HepG2 (cell line): ENCODE results near the gene TGM1. TPM values are rescaled to one million over a fixed set of nuclear protein-coding genes. Genes with fewer than 3 reads are reported as not detected.

Experiments used
- CHD4 ChIP-seq: fragments of 200-600 bp; sonication (generic); IDR thresholded peaks from 2 replicates; pipeline ENCODE4 v1.7.0; 2017; ENCODE audit warnings: mild to moderate bottlenecking, low read length, borderline replicate concordance
- CREBL2 ChIP-seq: sonication (generic); formaldehyde crosslinking; IDR thresholded peaks from 2 replicates; pipeline ENCODE4 v1.8.1; 2023; ENCODE audit warnings: missing genetic modification reagents, mild to moderate bottlenecking, borderline replicate concordance
- DDIT3 ChIP-seq: sonication (generic); formaldehyde crosslinking; IDR thresholded peaks from 2 replicates; pipeline ENCODE4 v1.4.0; 2020; ENCODE audit warnings: mild to moderate bottlenecking, missing genetic modification reagents
- HBP1 ChIP-seq: IDR thresholded peaks from 2 replicates; pipeline ENCODE4 v1.6.1; 2016; ENCODE audit warnings: low read depth, control low read depth
- MIER2 ChIP-seq: IDR thresholded peaks from 2 replicates; pipeline ENCODE4 v1.6.1; 2016; ENCODE audit warnings: missing biosample characterization, missing genetic modification reagents
- NCOA5 ChIP-seq: sonication (generic); formaldehyde crosslinking; IDR thresholded peaks from 2 replicates; pipeline ENCODE4 v1.4.0; 2020; ENCODE audit warnings: missing genetic modification reagents
- RBFOX2 ChIP-seq: fragments of 200-400 bp; formaldehyde crosslinking; IDR thresholded peaks from 2 replicates; pipeline ENCODE4 v1.6.1; 2017; ENCODE audit warnings: low read depth, mild to moderate bottlenecking, low read length
- REST ChIP-seq, 2 experiments: IDR thresholded peaks; 2 replicates each; pipeline ENCODE4 v1.6.1; 2011 to 2012; ENCODE audit warnings: low read length in 2 of 2, borderline replicate concordance in 1 of 2, low read depth in 1 of 2, mild to moderate bottlenecking in 1 of 2, moderate library complexity in 1 of 2
- RFX5 ChIP-seq: IDR thresholded peaks from 2 replicates; pipeline ENCODE4 v1.6.1; 2011; ENCODE audit warnings: low read depth, low read length, improper control_type of control experiment
- TCF7 ChIP-seq: sonication (generic); IDR thresholded peaks from 2 replicates; pipeline ENCODE4 v1.6.1; 2016; ENCODE audit warnings: antibody characterized with exemption, low read depth
- ZBTB39 ChIP-seq: sonication (generic); formaldehyde crosslinking; IDR thresholded peaks from 2 replicates; pipeline ENCODE4 v1.5.0; 2020; ENCODE audit warnings: missing genetic modification reagents
- ZBTB42 ChIP-seq: sonication (generic); formaldehyde crosslinking; IDR thresholded peaks from 2 replicates; pipeline ENCODE4 v1.5.0; 2020; ENCODE audit warnings: mild to moderate bottlenecking, missing genetic modification reagents
- ZFX ChIP-seq: sonication (generic); formaldehyde crosslinking; IDR thresholded peaks from 2 replicates; pipeline ENCODE4 v1.4.0; 2020; ENCODE audit warnings: mild to moderate bottlenecking, low read depth, missing genetic modification reagents, moderate library complexity
- ZKSCAN5 ChIP-seq: sonication (generic); formaldehyde crosslinking; IDR thresholded peaks from 2 replicates; pipeline ENCODE4 v1.5.1; 2020; ENCODE audit warnings: mild to moderate bottlenecking, missing genetic modification reagents
- ZNF253 ChIP-seq: sonication (generic); formaldehyde crosslinking; IDR thresholded peaks from 2 replicates; pipeline ENCODE4 v1.8.0; 2022; ENCODE audit warnings: mild to moderate bottlenecking, missing genetic modification reagents, borderline replicate concordance
- ZNF33B ChIP-seq: sonication (generic); formaldehyde crosslinking; IDR thresholded peaks from 2 replicates; pipeline ENCODE4 v1.5.1; 2020; ENCODE audit warnings: mild to moderate bottlenecking, missing genetic modification reagents
- ZNF484 ChIP-seq: sonication (generic); formaldehyde crosslinking; IDR thresholded peaks from 2 replicates; pipeline ENCODE4 v1.5.1; 2020; ENCODE audit warnings: mild to moderate bottlenecking, low read depth, missing genetic modification reagents, borderline replicate concordance
- ZNF563 ChIP-seq: sonication (generic); formaldehyde crosslinking; IDR thresholded peaks from 2 replicates; pipeline ENCODE4 v1.8.0; 2022; ENCODE audit warnings: mild to moderate bottlenecking, moderate library complexity, missing genetic modification reagents
- ZNF576 ChIP-seq: sonication (generic); formaldehyde crosslinking; IDR thresholded peaks from 2 replicates; pipeline ENCODE4 v1.4.0; 2020; ENCODE audit warnings: mild to moderate bottlenecking, missing genetic modification reagents
- ZNF619 ChIP-seq: sonication (generic); formaldehyde crosslinking; IDR thresholded peaks from 2 replicates; pipeline ENCODE4 v1.4.0; 2020; ENCODE audit warnings: mild to moderate bottlenecking, missing genetic modification reagents
- ZNF792 ChIP-seq: IDR thresholded peaks from 2 replicates; pipeline ENCODE4 v1.6.1; 2016
- polyA plus RNA-seq, 8 experiments: library from polyadenylated mRNA; depleted of rRNA in 3 of 8; stranded (reverse) in 7 of 8; unstranded in 1 of 8; fragments of >200 nt; fragmentation: Illumina TruSeq in 4 of 8; extraction: Trizol in 4 of 8; gene quantifications; 2 replicates each; pipeline versions ENCODE4 v1.2.1 to v1.2.3, GENCODE V29; 2011 to 2016; ENCODE audit warnings: low read depth in 4 of 8, missing spikeins in 1 of 8, mixed read lengths in 1 of 8; ENCODE audit not compliant: insufficient read depth in 1 of 8
- total RNA-seq, 5 experiments: library from RNA; depleted of rRNA; stranded (reverse); fragments of >200 nt; fragmentation: Illumina TruSeq; extraction: Trizol; gene quantifications; 2 replicates each; pipeline ENCODE4 v1.2.3, GENCODE V29; 2016; ENCODE audit warnings: low read depth in 1 of 5

The TGM1 gene
- total and polyA plus RNA-seq, 2 of the 13 experiments (the other 11 are each of a cell fraction or from before 2014, with no cell fraction given): 3.2 to 10.6 TPM

GRCh38 chr14:24232645-24233537, 30.1 kb downstream of the TGM1 start, which contains the start of gene GMPR2 (continued):
- TF ChIP-seq ZKSCAN5 (peak; percentile 5; the same call in 1 of the 2 replicates), ZNF563 (CRISPR knock-in tag) (peak; percentile 85; the same call in 1 of the 2 replicates), ZFX (CRISPR knock-in tag) (peak; percentile 96), TCF7 (no peak), CHD4 (no peak), ZBTB39 (CRISPR knock-in tag) (peak; percentile 91; the same call in 1 of the 2 replicates), CREBL2 (no peak; the same call in 1 of the 2 replicates), DDIT3 (CRISPR knock-in tag) (peak; percentile 33; the same call in 1 of the 2 replicates), ZNF484 (CRISPR knock-in tag) (no peak), ZNF33B (CRISPR knock-in tag) (peak; percentile 86; the same call in 1 of the 2 replicates), ZNF576 (no peak; the same call in 1 of the 2 replicates), ZNF253 (no peak; the same call in 1 of the 2 replicates), ZNF792 (no peak; the same call in 1 of the 2 replicates), ZNF619 (CRISPR knock-in tag) (no peak), REST (IDR thresholded peaks at IDR 0.05; ENCODE audit: borderline replicate concordance in 1 of 2, low read depth in 1 of 2, low read length in 2 of 2) (no peak), NCOA5 (CRISPR knock-in tag) (peak; percentile 37; the same call in 1 of the 2 replicates), RBFOX2 (peak; percentile 67; the same call in 1 of the 2 replicates), ZBTB42 (CRISPR knock-in tag) (peak; percentile 81; the same call in 1 of the 2 replicates), RFX5 (peak; percentile 92), HBP1 (CRISPR knock-in tag) (peak; percentile 97), MIER2 (CRISPR knock-in tag) (peak; percentile 28; the same call in 1 of the 2 replicates)
